ENCODE measurements around the gene DBNDD1. TPM values are rescaled to one million over a fixed set of nuclear protein-coding genes. Genes with fewer than 3 reads are reported as not detected.
A peak's percentile ranks its signal among the peaks of the same experiment; 100 is the strongest.
"Not testable (repeated sequence)": the region's sequence is repeated elsewhere in the genome, so short reads cannot be mapped to it uniquely, and the experiment has no call there.

Gene DBNDD1, protein sequence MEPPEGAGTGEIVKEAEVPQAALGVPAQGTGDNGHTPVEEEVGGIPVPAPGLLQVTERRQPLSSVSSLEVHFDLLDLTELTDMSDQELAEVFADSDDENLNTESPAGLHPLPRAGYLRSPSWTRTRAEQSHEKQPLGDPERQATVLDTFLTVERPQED
- 7.0 TPM for total RNA-seq
- long read RNA-seq, transcript DBNDD1-201 (4 exons, 2,079 nt), result major isoform, 21 of 26 reads
- long read RNA-seq, partial matches to known transcripts, result 0 of 26 reads
- long read RNA-seq, other reads (novel, unspliced or antisense), result 0 of 26 reads

DNA sequence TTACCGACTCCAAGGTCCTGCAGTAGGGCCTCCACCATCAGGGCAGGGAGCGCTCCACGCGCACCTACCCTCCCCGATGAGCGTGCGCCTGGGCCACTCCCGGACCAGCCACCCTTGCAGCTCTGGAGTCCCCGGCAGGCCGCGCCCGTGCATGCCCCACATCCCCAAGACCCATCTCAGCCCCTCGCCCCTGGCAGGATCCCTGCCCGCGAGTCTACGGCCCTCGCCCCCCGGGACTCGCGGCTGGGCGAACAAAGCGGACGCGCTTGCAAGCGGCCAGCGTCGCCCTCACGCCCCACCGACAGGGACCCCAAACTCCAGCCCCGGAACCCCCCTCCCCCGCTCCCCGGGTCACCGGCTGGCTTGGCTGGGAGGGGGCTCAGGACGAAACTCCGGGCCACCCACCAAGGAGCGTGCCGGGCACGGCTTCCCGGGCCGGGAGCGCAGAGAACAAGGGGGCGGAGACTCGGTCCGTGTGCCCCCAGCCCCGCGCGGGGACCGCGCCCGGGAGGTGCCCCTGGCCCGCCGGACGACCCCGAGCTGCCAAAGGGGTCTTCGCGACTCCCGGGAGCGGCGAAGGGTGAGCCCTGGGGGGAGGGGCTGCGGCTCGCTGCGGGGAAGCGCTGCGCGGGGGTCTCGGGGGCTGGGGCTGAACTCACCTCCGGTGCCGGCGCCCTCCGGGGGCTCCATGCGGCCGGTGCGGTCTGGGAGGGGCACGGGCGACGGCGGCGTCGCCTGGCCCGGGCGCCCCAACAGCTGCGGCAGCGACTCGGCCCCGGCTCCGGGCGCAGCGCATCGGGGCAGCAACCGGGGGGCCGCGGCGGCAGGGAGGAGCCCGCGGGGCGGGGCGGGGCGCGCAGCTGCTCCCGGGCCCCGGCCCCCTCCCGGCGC, at the start of gene DBNDD1:
Gene DBNDD1, minus strand, starts transcription at position 805 of the 891 bp plus-strand sequence. Its CDS starts 115 bp downstream, at position 690.
- Histone ChIP-seq H3K4me1 (peaks cover 30% of the 10 kb centered on the region), H3K4me3 (peak within 1 kb of the TSS; percentile 59), H3K36me3 (no peaks in the 10 kb centered on the region), H3K27ac (peak within 1 kb of the TSS; percentile 17), H3K27me3 (peaks cover 7% of the 10 kb centered on the region), H3K9me3 (no peaks in the 10 kb centered on the region)
- ATAC-seq (peak; percentile 33), DNase-seq (no peak)
- intact Hi-C loops (cut with DNase I), result no loop called here
- TF ChIP-seq, protein P1, sequence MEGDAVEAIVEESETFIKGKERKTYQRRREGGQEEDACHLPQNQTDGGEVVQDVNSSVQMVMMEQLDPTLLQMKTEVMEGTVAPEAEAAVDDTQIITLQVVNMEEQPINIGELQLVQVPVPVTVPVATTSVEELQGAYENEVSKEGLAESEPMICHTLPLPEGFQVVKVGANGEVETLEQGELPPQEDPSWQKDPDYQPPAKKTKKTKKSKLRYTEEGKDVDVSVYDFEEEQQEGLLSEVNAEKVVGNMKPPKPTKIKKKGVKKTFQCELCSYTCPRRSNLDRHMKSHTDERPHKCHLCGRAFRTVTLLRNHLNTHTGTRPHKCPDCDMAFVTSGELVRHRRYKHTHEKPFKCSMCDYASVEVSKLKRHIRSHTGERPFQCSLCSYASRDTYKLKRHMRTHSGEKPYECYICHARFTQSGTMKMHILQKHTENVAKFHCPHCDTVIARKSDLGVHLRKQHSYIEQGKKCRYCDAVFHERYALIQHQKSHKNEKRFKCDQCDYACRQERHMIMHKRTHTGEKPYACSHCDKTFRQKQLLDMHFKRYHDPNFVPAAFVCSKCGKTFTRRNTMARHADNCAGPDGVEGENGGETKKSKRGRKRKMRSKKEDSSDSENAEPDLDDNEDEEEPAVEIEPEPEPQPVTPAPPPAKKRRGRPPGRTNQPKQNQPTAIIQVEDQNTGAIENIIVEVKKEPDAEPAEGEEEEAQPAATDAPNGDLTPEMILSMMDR (IDR thresholded peaks at IDR 0.05), result no peak

DNA sequence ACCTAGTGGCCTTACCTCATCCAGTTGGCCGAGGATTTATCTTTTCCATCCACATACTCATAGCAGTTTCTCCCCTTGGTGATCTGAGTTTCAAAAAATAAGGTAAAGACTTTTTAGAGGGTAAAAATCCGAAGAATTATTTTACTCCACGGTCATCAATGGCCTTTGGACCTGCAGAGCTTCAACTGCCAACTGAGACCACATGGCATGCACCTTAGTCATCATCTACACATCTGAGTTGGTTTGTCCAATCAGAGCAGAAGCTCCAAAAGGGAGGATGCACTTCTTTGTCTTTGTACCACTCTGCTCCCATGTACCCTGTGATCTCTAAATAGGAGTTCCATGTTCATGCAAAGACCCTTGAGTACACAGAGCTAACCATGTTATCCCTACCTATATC, 42.2 kb upstream of the DBNDD1 start:
- no peaks in the 10 kb centered on the region for H3K36me3 ChIP-seq
- DNase-seq (no peak), ATAC-seq (no peak)
- intact Hi-C loops (cut with DNase I), result no loop called here
- H3K4me3 ChIP-seq, result no peak overlapping the region
- no peaks in the 10 kb centered on the region for H3K4me1 ChIP-seq
- H3K9me3 ChIP-seq, result no peaks in the 10 kb centered on the region
- no peaks in the 10 kb centered on the region for H3K27me3 ChIP-seq
- no peak overlapping the region for H3K27ac ChIP-seq
- TF ChIP-seq, protein P1 (IDR thresholded peaks at IDR 0.05), result no peak

DNA sequence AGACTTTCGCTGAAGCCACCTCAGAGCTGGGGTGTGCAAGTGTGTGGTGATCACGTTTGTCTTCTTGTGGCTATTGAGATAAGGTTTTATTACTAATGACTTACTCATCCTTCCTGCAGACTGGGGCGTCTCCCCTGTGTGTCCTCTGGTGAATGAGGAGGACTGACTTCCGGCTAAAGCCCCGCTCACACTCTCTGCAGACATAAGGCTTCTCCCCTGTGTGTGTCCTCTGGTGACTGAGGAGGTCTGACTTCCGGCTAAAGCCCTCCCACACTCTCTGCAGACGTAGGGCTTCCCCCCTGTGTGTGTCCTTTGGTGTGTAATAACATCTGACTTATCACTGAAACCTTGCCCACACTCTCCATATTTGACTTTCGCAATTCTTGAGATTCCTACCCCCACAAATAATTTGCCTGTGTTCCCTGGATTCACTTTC, 38.5 kb upstream of the DBNDD1 start:
- H3K4me1 ChIP-seq, result no peaks in the 10 kb centered on the region
- no peaks in the 10 kb centered on the region for H3K27me3 ChIP-seq
- no peak overlapping the region for H3K4me3 ChIP-seq
- TF ChIP-seq, protein P1 (IDR thresholded peaks at IDR 0.05), result no peak
- no peak overlapping the region for H3K27ac ChIP-seq
- DNase-seq (no peak), ATAC-seq (peak; percentile 39)
- H3K36me3 ChIP-seq, result no peaks in the 10 kb centered on the region
- intact Hi-C loops (cut with DNase I), result no loop called here
- H3K9me3 ChIP-seq, result no peaks in the 10 kb centered on the region

DNA sequence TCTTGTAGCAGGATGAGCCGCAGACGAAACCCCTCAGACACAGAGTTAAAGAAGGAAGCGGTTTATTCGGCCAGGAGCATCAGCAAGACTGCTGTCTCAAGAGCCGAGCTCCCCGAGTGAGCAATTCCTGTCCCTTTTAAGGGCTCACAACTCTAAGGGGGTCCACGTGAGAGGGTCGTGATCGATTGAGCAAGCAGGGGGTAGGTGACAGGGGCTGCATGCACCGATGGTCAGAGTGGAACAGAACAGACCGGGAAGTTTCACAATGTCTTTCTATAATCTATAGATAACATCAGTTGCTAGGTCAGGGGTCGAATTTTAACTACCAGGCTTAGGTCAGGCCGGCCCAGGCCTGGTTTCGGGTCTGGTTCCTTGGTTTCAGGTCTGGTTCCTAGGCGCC, 37.3 kb upstream of the DBNDD1 start:
- H3K27me3 ChIP-seq; DNase-seq; H3K4me1 ChIP-seq; H3K36me3 ChIP-seq; intact Hi-C loops (cut with DNase I); ATAC-seq; H3K4me3 ChIP-seq; H3K9me3 ChIP-seq; H3K27ac ChIP-seq: not testable (repeated sequence)

DNA sequence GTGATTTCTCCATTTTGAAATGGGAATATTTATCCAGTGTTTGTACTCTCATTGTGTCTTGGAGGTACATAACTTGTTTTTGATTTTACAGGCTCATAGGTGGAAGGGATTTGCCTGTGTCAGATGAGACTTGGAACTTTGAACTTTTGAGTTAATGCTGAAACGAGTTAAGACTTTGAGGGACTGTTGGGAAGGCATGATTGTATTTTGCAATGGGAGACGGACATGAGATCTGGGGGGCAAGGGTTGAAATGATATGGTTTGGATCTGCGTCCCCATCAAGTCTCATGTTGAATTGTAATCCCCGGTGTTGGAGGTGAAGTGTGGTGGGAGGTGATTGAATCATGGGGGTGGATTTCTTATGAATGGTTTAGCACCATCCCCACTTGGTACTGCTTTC, 36.1 kb upstream of the DBNDD1 start:
- Histone ChIP-seq H3K9me3 (no peaks in the 10 kb centered on the region), H3K4me3 (no peak overlapping the region), H3K36me3 (no peaks in the 10 kb centered on the region), H3K4me1 (no peaks in the 10 kb centered on the region), H3K27me3 (no peaks in the 10 kb centered on the region), H3K27ac (no peak overlapping the region)
- DNase-seq (no peak), ATAC-seq (no peak)
- TF ChIP-seq, protein P1 (IDR thresholded peaks at IDR 0.05), result no peak
- intact Hi-C loops (cut with DNase I), result no loop called here

DNA sequence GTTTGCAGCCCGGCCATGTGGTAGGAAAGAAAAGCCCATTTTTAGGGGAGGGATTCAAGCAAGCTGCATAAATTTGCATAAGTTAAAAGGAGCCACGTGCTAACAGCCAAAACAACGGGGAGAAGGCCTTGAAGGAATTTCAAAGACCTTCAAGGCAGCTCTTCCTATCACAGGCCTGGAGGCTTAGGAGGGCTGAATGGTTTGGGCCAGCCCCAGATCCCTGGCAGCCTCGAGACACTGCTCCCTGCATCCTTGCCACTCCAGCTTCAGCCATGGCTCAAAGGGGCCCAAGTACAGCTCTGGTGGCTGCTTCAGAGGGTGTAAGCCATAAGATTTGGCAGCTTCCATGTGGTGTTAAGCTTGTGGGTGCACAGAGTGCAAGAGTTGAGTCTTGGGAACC, 35.3 kb upstream of the DBNDD1 start:
- H3K9me3 ChIP-seq, result no peaks in the 10 kb centered on the region
- TF ChIP-seq, protein P1 (IDR thresholded peaks at IDR 0.05), result no peak
- H3K36me3 ChIP-seq, result no peaks in the 10 kb centered on the region
- H3K27me3 ChIP-seq, result no peaks in the 10 kb centered on the region
- no peaks in the 10 kb centered on the region for H3K4me1 ChIP-seq
- intact Hi-C loops (cut with DNase I), result no loop called here
- H3K4me3 ChIP-seq, result no peak overlapping the region
- no peak overlapping the region for H3K27ac ChIP-seq
- DNase-seq, result peak; percentile 16
- ATAC-seq, result no peak
